Measurements from ENCODE around the gene SDHAF4.
A peak's percentile ranks its signal among the peaks of the same experiment; 100 is the strongest.
"Not testable (repeated sequence)": the region's sequence is repeated elsewhere in the genome, so short reads cannot be mapped to it uniquely, and the experiment has no call there.

SDHAF4 gene

DNA sequence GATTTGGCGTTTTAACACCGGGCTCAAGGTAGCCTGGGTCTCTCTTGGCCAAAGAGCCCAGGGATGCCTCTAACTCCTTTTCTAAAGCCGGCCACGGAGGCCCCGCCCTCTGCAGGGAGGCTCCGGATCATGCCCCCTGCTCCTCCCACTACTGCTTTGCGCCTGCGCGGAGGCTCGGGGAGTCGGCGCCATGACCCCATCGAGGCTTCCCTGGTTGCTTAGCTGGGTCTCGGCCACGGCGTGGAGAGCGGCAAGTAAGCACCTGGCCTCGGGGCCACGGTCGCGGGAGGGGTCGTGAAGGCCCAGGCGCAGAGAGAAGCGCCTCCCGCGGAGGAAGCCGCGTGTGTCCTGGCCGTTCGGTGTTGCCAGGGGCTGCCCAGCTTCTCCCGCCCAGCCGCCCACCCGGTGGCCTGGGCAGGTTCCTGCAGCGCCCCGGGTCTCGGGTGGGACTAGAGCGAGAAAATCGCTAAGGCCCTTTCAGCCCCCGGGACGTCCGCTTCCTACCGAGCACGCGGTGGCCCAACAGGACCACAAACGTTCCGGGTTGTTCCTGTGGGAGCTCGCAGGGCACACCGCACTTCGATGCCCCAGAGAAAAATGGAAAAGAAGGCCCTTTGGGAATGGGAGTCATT, at the start of gene SDHAF4:
Gene SDHAF4 (plus strand): TSS at position 180 of the 632 bp plus-strand sequence. CDS start 11 bp downstream, at position 191.
- DNase-seq (ENCODE audit: low spot score), result peak; percentile 91

DNA sequence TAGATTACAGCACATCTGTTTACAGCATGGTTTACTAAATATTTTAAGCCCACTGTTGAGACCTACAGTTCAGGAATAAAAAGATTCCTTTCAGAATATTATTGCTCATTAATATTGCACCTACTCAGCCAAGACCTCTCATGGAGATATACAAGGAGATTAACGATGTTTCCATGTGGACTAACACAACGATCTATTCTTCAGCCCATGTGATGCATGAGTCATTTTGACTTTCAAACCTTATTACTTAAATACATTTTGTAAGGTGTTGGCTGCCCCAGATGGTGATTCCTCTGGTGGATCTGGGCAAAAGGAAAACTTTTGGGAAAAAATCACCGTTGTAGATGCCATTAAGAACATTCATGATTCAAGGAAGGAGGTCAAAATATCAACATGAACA, 48.0 kb upstream of the SDHAF4 start:
- DNase-seq (ENCODE audit: low spot score), result no peak

DNA sequence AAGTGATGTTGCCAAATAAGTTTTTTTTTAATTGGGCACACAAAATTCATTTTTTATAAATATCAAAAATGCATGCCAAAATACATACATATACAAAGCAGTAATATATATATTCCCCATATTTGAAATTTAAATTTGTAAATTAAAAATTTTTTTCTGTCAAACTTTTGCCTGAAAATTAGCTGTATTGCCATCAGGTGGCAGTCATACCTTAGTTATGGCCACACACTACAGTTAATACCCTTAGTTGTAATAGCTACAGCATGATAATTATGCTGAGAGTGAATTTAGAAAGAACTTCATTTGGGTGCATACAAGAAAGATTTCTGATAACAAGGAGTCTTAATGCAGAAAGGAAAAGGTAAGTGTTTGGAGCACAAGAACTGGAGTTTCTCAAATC, 46.2 kb upstream of the SDHAF4 start:
- DNase-seq (ENCODE audit: low spot score), result no peak

DNA sequence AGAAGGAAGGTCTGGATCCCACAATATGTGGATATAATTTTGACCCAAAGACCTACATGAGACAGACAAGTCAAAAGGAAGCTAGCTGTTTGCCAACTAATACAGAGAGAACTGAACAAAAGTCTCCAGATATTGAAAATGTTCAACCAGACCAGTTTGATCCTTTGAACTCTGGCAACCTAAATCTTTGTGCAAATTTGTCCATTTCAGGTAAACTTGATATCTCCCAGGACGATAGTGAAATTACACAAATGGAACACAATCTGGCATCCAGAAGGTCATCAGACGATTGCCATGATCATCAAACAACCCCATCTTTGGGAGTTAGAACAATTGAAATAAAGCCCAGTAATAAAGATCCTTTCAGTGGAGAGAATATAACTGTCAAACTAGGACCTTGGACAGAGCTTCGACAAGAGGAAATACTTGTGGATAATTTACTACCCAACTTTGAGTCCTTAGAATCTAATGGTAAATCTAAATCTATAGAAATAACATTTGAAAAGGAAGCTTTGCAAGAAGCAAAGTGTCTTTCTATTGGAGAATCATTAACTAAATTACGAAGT, 41.9 kb upstream of the SDHAF4 start:
- no peak for DNase-seq (ENCODE audit: low spot score)

DNA sequence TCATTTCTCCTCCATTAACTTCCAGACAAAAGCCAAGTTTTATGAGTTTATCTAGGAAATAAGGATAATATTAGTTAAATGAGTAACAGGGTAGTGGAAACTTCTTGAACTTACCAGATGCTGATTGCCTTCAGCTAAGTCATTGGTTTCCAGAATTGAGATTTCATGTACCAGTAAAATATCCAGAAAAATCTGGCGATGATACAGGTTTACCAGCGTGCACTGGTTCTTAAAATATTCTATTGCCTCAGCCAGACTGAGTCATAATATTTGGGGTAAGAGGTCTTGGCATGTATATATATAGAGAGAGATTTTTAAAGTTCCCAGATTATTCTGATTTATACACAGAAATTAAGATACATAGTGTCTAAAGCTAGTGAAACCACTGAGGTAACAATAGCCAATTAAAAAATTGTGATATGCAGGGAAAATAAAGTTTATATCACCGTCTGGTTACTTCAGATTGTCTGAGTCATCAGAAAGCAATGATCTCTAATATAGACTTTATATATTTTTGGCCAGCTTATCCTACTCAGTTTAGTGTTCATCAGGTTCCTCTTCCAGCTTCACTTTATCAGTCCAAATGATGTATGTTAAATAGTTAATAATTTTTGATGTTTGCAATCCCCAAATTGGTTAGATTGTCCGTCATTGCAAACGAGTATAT, 39.5 kb upstream of the SDHAF4 start:
- no peak for DNase-seq (ENCODE audit: low spot score)

DNA sequence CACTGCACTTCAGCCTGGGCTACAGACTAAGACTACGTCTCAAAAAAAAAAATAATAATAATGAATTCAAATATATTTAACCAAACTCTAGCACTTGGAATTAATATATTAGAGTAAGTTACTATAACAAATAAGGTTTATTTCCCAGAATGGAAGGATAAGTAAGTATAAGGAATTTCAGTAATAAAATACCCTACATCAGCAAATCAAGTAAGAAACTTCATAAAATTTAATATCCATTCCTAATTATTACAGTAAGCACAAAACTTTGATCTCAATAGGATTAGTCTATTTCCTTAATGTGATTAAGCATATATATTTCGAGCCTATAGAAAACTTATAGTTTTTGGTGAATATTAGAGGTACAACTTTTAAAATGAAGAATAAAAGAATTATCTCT, 36.7 kb upstream of the SDHAF4 start:
- no peak for DNase-seq (ENCODE audit: low spot score)

DNA sequence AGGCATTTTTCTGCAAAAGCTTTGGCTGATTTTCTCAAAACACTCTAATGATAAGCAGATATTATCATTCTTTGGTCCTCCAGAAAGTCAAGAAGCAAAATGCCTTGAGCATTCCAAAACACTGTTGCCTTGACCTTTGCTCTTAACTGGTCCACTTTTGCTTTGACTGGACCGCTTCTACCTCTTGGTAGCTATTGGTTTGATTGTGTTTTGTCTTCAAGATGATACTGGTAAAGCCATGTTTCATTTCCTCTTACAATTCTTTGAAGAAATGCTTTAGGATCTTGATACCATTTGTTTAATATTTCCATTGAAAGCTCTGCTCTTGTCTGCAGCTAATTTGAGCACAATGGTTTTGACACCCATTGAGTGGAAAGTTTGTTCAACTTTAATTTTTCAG, 35.6 kb upstream of the SDHAF4 start:
- DNase-seq (ENCODE audit: low spot score), result no peak

DNA sequence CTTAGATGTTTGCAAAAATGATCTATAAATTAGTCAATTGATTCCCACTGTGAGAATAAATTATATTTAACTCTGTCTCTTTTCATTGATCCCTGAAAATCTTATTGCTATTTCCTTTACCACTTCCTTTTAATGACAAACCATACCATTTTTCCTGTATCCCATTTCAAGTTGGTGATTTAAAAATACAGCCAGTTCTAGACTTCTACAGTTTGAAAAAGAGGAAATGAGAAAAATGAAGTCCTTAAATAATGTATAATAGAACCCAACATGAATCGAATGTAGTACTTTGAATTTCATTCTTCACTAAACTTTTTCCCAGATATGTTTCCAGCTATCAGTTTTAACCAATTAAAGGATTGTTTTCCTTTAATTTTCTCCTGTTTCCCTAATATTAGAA, 29.5 kb upstream of the SDHAF4 start:
- no peak for DNase-seq (ENCODE audit: low spot score)

DNA sequence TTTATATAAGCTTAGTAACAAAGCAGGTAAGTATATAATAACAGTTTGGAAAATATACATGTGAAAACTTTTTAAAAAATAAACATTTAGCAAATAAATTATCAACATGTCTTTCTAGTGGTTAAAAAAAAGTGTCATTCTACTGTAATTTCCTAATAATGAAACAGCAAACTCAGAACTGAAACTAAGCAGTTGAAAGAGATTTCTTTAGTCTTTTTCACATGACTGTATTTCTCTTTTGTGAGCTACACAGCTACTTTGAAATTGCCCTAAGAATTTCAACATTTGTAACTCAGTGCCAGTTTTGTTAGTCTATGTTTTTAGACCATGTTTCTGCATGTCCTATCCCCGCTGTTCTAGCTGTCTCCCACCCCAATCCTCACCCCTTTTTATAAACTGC, 28.4 kb upstream of the SDHAF4 start:
- DNase-seq (ENCODE audit: low spot score), result peak; percentile 8

DNA sequence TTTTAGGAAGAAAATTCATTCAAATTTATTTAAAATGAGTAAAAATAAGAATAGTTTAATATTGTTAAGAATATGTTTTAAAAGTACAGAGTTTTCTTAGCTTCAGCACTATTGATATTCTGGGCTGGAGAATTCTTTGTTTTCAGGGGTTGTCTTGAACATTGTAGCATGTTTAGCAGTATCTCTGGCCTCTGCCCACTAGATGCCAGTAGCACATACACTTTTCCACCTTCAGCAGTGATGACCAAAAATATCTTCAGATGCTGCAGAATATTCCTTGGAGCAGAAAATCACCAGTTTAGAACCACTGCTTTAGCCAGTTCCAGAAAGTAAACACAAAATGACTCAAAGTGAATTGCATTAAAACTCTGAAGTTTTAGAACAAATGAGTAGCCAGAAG, 19.4 kb upstream of the SDHAF4 start:
- DNase-seq (ENCODE audit: low spot score), result peak; percentile 35

DNA sequence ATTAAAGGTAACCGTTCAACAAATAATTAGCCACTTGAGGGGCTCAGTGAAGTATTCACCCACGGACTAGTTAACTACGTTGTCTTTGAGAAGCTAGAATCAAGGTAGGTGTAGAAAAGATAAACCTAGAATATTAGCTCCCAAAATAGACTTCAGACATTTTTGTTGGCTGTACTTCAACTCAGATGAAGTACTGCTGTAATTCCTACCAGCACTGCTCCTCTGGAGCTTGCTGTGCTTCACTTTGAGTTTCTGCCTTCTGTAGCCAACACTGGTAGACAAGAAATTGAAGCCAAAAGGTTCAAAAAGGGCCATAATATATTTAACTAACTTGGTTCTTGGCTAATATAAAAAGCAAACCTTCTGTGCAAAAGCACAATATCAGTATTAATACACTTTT, 18.8 kb upstream of the SDHAF4 start:
- no peak for DNase-seq (ENCODE audit: low spot score)

DNA sequence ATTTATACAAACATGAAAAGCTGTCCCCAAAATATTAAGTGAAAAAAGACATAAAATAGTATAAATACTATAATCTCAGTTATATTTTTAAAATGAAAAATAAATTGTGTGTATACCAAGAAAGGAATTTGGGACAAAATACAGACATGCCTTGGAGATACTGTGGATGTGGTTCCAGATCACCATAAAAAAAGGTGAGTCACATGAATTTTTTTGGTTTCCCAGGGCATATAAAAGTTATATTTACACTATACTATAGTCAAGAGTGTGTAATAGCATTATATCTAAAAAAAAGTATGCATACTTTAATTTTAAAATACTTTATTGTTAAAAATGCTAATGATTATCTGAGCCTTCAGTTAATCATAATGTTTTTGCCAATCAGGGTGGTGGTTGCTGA, 17.4 kb upstream of the SDHAF4 start:
- DNase-seq (ENCODE audit: low spot score), result no peak

DNA sequence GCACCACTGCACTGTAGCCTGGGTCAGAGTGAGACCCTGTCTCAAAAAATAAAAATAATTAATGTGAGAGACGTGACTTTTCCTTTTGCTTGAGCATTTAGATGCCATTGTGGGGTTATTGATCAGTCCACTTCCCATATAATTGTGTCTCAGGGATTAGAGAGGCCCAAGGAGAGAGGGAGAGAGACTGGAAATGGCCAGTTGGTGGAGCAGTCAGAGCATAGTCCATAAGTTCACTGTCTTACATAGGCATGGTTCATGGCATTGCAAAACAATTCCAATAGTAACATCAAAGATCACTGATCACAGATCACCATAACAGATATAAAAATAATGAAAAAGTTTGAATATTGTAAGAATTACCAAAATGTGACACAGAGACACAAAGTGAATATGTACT, 15.2 kb upstream of the SDHAF4 start:
- no peak for DNase-seq (ENCODE audit: low spot score)

DNA sequence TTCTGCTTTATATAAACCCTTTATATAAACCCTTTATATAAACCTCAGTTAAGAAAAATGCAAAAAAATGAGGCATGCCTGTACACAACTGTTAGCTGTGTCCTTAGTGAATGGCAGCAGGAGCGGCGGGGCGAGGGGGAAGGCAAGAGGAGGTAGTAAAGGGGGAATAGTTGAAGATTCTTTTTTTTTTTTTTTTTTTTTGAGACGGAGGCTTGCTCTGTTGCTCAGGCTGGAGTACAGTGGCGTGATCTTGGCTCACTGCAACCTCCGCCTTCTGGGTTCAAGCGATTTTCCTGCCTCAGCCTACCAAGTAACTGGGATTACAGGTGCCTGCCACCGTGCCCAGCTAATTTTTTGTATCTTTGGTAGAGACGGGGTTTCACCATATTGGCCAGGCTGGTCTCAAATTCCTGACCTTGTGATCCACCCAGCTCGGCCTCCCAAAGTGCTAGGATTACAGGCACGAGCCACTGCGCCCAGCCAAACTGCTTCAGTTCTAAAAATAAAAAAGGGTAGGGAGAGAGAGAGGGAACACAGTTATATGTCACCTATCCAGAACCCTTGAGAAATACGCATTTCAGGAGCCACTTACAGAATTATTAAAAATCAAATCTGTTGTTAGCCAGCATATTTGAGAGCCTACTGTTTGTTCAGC, 14.3 kb upstream of the SDHAF4 start:
- not testable (repeated sequence) for DNase-seq (ENCODE audit: low spot score)

DNA sequence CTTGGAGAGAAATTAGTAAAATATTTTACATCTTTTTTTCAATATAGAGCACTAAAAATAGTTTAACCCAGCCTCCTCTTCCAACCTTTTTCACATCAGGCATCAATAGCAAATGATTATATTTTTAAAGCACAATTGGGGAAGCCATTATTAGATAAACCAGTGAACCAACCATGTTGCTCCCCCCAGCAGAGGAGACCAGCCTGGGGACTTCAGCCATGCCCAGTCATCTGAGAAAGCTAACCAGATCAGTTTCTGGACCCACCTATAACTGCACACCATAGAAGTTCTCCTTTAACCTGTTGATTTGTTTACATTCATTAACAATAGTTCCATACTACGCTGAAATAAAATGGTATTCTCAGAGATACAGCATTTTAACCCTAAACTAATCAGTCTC, 13.8 kb upstream of the SDHAF4 start:
- DNase-seq (ENCODE audit: low spot score), result no peak

DNA sequence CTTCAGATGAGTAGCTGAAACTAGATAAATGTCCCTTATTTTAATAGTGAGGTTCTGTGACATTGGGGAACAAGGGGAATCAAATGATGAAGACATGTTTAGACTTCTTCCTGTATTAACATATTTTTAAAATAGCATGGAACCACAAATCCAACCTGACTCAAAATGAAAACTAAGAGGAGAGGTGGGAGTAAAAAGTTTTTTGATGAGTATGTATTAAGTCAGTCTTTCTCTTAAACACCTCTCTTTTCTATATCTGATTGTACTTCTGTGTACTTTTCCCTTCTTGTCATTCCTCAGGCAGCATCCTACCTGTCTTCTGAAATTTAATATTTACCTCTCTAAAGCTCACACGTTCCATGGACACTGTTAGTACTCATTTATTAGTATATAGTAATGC, 8.7 kb upstream of the SDHAF4 start:
- DNase-seq (ENCODE audit: low spot score), result no peak

DNA sequence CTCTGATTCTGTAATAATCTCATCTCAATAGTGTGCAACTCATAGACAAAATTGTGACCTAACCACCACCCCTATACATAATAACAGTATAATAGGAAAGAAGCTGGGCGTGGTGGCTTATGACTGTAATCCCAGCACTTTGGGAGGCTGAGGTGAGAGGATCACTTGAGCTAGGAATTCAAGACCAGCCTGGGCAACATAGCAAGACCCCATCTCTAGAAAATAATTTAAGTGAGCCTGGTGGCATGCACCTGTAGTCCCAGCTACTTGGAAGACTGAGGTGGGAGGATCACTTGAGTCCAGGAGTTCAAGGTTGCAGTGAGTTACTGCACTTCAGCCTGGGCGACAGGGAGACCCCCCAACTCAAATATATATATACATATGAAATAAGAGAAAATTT, 4.3 kb upstream of the SDHAF4 start:
- not testable (repeated sequence) for DNase-seq (ENCODE audit: low spot score)

DNA sequence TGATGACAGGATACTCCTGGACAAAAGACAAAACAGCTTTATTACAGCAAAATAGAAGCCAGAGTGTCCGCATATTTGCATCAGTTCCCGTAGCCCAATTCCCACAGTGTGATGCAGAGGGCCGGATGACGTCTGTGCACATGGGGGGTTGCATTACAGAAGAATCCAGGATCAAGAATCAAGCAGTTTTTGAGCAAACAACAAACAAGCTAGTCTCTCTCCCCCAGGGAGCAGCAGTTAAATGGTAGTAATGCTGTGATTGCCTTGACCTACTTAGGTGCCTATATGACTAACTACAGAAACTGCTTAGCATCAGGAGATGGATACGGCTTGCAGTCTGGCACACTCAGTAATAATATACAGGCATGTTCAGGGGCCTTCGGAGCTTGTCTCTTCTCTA, 3.2 kb upstream of the SDHAF4 start:
- DNase-seq (ENCODE audit: low spot score), result no peak

DNA sequence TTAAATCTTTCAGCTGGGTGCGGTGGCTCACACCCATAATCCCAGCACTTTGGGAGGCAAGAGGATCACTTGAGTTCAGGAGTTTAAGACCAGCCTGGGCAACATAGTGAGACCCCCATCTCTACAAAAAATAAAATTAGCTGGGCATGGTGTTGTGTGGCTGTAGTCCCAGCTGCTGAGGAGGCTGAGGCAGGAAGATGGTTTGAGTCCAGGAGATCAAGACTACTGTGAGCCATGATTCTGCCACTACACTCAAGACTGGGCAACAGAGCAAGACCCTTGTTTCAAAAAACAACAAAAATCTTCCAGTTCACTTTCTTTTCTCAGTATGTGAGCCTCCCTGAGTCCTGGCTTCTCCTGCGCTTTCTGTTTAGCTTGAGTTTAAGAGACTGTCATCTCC, 7.9 kb downstream of the SDHAF4 start:
- DNase-seq (ENCODE audit: low spot score), result no peak

DNA sequence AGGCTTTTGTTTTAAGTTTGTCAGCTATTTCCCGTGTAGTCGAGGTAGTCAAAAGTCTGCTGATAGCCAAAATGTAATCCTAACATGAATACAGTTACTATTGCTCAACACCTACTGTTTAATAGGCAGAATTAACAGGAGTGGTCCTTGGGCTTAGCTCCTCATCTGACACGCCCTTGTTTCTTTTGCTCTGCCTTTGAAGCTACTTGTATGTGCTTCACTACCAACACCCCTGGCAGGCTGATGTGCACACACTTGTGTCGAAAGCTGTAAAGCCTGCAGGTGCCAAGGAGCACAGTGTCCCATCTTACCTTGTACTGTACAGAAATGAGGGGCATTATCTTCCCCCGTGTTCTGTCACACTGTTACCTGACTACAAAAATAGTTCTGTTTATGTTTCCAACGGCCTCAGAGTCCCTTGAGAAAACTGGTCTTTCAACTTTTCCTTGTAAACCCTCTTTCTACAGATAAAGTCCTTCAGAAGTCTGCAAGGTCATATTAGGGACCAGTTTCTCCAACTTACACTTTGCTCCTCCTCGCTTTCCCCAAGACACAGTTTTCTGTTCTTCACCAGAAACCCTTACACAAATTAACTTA, 9.3 kb downstream of the SDHAF4 start:
- no peak for DNase-seq (ENCODE audit: low spot score)

DNA sequence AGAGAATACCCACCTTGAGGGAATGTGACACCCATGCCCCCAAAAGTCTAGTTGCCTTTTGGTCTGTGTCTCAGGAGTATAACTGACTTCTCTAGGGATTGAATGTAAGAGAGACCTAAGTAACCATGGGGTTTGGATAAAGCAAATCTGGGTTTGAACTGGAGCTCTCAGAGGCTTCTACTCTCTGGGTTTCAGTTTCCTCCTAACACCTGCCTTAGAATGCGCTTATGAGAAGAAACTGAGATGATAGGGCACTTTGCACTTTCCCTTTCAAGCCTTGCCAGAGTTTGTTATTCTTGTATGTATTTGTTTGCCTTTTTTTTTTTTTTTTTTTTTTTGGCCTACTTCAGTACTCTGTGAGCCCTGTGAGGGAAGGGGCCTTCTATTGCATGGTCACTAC, 19.4 kb downstream of the SDHAF4 start:
- no peak for DNase-seq (ENCODE audit: low spot score)

DNA sequence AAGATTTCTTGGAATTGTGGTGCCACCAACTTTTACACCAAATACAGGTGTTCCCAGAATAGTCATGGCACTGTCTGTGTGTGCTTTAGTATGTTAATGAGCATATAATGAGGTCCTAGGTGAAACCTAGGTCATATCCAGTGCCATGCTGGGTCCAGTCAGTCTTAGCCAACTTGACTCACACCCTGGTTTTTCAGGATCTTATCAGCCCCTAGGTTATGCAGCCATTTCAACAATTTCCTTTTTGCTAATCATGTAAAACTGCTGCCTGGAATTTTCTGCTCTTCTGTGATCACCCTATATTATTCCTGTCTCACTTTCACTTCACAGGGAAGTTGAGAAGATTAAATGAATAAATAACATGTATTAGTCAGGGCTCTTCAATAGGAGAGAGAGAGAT, 23.7 kb downstream of the SDHAF4 start:
- DNase-seq (ENCODE audit: low spot score), result no peak
